NCI-H1930 (cell line): ENCODE measurements around the gene TSHZ2.

Experiments
- DNase-seq, 2 experiments: peaks; one replicate each; lab custom pipeline; 2025; lab: John Stamatoyannopoulos, UW

TSHZ2 gene

DNA sequence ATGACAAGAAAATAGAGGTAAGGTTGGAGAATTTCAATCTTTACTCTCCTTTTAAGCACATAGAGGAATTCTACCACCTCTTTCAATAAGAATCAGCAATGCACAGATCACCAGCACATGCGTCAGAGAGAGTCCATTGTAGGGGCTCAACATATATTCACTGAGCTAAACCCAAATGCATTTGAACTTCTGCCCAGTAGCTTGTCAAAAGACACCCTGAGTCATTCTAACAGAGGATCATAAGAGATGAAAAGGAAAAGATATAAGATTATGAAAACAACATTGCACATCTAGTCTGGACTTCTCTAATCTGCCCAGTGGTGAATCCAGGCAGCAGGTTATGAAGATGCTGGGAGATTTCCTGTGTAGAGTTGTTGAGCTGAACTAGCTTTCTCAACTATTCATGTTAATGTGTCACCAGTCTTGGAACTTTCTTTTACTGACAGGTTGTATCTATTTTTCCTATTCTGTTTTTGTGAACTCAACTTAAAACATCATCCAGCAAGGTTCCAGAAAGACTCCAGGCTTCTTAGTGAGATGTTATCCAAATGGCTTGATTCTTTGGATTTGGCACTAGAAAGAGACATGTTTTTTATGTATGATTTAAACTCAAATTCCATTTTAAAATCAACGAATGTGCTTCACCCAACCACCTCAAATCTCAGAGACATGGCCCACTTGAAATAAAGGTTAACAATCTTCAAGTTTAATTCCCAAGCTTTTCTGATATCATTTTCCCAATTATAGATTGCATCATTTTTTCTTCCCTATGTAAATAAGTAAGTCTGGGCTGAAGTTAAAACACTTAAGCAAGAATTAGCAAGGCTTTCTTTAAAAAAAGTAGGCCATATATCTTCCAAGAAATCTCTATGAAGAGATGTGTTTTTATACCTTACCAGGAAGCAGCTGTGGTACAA lies 89.3 kb downstream of the TSHZ2 start:
- DNase-seq = no peak

DNA sequence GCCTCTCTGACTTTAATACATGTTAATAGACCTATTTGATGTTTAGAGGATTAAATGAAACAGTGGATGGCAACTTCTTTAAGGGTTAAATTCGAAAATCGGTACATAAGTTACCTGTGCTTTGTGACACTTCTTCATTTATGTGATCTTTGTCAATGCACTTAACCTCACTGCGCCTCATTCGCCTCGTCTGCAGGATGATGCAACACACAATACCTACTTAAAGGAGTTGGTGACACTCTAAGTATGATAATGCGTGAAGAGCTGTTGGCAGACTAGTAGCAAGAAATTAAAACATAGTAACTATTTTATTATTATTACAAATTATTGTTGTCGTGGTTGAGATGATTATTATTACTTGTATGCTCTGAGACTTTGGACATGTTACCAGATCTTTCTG lies 92.8 kb downstream of the TSHZ2 start:
- DNase-seq = no peak

DNA sequence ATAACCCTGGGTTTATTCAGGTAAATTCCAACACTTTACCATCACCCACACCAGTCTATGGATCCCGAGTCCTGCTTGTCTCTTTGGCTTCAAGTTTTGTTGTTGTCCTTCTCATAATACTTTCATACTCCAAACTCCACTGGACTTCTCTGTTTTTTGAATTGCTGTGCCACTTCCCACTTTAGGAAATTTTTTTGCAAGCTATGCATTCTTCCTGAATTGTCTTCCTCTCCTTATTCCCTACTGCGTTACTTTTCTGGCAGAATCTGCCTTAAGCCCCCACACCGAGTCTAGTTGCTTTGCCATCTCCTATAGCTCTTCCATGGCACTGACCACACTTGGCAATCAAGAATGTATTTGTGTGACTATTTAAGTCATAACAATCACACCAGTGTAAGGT lies 96.1 kb downstream of the TSHZ2 start:
- no peak for DNase-seq

DNA sequence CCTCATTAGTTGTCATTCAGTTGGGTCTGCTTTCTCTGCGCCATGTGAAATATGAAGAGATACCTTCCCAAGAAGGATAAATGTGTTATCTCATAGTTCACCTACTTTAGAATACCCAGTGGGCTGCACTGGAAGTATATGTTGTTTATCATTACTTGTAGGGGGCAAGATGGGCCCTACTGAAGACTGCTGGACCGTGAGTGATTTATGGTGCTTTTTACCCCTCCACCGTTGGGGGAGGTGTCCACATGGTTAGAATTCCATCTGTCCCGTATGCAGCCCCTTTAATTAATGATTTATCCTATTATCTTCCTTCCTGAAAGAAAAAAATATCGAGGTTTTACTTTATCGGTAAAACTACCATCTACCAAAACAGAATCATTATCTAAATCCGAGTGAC lies 97.0 kb downstream of the TSHZ2 start:
- DNase-seq = no peak

DNA sequence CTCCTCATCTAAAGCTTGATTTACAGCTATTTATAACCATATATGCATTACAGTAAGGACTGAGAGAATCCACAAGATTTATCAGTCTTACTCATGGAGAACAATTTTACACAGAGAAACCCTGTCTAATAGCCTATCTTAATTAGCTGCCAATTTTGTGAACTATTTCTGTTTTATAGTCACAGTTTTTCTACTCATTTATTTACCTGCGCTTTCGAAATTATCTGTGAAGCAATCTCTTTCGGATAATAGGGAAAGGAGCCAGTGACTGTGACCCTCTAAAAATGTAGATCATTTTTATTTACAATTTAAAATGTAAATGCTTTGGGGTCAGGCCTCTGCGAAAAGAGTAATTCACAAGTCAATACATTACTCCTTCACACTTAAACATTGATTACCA lies 98.1 kb downstream of the TSHZ2 start:
- no peak for DNase-seq

DNA sequence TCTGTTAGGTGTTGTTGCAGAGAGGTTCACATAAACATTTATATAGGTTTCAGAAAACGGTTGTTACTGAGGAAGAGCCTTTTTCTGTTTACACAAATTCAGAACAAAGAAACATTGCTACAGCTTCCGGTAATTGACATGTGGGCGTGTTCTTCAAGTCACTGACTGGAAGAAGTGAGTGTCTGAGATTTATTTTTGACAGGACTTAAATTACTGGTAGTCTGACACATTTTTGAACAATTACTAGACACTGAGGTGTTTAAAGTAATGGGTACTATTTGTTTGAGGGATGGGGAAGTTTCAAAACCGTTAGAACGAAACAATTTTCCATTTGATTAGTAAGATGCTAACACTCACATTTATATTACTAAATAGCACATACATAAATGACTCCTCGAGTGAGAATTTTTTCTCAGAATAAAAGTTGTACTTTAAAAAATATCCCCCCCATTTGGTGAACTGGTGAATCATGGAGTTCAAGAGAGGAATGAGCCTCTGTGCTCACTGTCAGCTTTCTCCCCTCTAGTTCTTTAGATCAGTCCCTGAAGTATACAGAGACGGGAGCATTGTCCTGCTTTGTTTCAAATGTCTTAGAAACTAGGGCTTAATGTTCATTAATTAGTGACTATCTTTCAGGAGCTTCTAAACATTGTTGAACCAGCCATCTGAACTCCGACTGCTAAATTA lies 98.7 kb downstream of the TSHZ2 start:
- no peak for DNase-seq

DNA sequence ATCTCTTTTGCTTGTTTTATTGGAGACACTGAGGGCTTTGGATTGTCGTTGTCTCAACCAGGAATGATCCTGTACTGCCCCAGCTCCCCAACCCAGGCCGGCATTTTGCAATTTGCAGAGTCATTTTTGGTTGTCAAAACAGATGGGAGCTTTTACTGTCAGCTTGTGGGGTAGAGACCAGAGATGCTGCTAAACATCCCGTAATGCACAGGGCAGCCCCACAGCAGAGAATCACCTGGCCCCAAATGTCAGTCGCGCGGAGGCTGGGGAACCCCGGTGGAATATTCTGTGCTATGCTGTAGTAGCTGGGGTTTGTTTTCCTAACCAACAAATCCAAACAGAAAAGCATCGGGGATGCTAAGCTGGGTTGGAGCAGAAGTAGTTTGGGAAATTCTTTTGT lies 99.7 kb downstream of the TSHZ2 start:
- no peak for DNase-seq

DNA sequence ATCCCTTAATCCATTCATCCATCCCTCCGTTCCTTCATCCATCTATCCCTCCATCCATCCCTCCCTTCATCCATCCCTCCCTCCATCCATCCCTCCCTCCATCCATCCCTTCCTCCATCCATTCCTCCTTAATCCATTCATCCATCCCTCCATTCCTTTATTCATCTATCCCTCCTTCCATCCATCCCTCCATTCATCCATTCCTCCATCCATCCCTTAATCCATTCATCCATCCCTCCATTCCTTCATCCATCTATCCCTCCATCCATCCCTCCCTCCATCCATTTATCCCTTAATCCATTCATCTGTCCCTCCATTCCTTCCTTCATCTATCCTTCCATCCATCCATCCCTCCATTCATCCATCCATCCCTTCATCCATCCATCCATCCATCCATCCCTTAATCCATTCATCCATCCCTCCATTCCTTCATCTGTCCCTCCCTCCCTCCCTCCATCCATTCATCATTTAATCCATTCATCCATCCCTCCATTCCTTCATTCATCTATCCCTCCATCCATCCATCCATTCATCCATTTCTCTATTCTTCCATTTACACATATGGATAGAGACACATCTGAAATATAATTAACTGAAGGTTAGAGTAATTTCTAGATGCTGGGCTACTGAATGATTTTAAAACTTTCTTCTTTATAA lies 100.9 kb downstream of the TSHZ2 start:
- DNase-seq = no peak

DNA sequence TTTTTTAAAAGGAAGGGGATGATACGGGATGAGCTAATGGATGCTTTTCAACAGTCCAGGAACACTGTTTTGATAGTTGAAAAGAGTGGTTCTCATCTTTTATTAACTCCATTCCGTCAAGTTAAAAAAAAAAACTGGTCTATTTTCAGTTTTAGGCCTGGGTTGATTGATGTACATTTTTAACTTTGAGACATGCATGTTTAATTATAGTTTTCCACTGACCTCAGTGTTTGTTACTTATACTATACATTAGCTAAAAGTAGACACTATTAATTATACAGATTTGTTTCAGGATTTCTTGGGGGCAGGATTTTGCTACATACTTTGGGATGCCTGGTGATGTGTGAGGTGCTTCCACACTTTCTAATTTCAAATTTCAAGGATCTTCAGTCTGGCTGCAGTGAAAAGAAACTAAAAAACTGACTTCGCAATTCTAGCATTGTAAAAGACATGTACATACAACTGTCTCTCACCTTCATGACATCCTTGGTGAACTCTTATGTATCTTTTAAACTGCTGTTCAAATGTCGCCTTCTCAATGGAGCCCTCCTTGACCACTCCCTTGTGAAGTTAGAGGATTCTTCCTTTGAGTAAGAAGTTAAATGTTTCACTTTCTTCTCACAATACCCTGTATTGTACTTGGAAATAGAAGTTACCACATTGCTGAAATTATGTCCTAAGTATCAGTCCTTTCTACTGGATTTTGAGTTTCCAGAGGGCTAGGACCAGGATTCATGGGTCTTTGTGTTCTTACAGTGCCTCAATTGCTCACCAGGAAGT lies 101.7 kb downstream of the TSHZ2 start:
- DNase-seq = no peak

DNA sequence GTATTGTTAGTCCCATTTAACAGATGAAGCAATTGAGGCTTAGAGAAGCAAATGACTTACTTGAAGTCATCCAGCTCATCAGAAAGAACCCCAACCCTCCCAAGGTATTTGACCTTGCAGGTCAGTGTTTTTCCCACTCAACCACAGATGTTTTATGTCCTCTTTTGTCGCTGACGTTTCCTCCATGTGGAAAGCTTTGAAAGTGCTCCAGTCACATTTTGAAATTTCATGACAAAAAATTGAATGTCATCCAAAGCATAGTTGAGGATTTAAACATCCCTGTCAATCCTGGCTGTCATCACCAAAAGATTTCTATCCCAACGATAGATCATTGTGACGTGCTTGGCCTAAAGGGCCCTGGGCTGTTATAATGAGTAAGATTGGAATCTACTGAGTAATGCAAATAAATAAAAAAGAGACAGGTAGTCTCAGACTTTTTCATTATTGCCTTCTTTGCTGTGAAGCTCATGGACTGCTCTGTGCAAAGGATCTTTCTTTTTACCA lies 102.7 kb downstream of the TSHZ2 start:
- no peak for DNase-seq

DNA sequence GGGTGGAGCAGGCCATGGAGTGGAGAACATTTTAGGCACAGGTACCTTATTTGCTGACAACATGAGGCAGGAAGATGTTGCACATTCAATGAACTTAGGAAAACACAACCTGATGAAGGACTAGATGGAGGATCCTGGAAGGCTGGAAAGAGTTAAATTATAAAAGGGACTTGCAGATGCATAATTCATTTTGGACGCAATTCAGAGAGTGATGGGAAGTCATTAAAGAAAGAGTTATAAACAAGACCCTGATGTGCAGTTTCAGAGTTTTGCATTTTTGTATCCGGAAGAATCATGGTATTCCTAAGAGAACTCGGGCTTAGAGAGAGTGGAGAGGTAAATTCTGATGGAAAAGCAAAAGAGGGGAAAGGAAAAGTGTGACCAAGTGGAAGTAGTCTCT lies 104.5 kb downstream of the TSHZ2 start:
- DNase-seq = no peak

DNA sequence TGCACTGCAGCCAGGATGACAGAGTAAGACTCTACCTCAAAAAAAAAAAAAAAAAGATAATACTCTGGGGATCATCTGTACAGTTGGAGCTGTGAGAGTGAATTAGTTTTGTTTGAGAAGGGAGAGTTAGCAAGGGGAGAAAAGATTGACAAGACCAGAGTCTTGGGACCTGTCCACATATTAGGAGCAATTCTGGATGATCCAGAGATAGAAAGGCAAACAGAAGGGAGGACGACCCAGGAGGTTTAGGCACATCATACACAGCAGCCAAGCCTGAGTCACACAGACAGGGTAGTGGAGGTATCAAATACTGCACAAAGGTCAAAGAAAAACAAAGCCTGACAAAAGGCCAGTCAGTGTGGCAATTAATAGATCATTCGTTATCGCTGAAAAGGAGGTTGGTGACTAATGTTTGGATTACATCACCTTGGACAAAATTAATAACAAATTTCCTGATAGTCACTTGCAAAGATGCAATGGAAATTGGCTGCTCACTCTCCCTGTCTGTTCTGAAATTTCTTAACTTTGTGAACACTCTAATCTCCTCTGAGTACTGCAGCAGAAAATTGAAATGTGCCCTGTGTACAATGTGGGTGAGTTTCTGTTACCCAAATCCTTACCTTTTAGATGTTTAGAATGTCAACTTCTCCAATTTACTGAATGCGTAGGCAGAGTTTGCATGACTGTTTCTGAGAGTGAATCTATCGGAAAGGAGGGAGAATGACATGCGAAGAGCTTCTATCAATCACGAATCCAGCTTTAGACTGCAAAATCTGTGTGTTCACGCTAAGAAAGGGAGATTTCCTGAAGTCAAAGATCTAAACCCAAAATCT lies 105.4 kb downstream of the TSHZ2 start:
- no peak for DNase-seq

DNA sequence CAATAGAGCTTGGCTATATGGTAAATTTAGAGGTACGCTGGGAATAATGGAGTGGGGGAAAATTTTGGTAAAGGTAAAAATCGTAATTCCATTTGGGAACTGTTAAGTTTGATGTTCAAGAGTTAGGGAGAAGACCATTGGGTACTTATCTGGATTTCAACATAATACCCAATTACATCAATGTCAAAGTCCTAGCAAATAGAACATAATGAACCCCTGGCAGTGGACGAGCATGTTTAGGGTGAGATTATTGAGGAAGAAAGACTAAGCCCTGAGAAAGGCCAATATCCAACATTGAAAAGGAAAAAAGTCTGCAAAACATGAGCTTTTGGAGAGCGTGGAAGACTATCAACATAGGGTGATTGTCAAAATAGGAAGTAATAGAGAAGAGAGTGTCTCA lies 106.6 kb downstream of the TSHZ2 start:
- no peak for DNase-seq

DNA sequence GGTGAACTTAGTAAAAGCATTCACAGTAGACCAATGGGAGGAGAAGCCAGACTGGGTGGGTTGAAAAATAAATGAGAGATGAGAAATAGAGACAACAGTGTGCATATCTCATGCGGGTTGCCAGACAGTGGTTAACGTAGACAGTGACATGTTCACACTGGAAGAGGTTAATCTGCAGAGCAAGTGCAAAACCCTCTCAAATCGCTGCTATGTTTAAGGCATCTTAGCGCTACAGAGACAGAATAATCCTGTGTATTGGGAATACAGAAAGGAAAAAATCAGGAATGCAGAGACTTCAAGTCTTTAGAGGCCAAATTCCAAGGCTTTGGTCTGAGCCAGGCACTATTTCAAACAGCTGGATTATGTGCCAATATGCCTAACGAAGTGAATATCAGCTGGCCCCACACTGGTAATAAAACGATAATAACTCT lies 107.1 kb downstream of the TSHZ2 start:
- DNase-seq = no peak

DNA sequence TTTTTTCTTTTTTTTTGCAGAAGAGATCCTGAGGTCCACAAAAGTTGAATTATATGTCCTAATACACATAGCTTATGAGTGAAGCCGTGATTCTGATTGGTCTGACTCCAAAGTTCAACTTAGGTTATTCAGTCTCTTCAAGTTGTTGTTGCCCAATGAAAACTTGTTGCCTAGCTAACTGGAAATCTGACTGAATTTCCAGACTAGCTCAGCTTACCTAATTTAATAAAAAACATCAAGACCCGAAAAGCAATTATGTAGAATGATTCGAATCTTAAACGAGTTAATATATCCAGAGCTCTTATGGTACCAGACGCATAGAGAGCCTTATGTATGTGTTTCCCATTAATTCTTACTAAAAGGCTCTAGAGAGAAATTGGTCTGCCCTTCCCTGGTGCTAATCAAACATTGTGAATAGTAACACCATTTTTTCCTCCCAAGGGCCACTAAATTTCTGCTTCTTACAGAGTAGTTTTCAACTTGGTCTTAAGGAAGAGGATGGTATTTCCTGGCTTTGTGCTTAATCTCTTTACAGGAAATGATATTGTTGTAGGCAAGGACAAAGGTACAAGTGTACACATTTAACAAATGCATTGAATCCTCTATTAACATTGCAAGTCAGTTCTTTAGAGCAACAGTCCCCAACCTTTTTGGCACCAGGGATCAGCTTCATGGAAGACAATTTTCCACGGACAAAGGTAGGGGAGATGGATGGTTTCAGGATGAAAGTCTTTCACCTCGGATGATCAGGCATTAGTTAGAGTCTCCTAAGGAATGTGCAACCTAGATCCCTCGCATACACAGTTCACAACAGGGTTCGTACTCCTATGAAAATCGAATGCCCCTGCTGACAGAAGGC lies 107.9 kb downstream of the TSHZ2 start:
- no peak for DNase-seq

DNA sequence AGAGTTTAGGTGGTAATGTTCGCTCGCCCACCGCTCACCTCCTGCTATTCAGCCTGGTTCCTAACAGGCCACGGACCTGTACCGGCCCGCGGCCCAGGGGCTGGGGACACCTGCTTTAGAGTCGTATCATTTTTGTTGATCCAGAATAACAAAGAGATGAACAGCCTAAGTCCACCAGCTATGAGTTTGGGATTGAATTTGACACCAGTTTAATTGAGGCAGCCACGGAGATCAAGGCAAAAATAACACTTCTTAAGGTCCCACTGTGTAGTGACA lies 108.5 kb downstream of the TSHZ2 start:
- no peak for DNase-seq

DNA sequence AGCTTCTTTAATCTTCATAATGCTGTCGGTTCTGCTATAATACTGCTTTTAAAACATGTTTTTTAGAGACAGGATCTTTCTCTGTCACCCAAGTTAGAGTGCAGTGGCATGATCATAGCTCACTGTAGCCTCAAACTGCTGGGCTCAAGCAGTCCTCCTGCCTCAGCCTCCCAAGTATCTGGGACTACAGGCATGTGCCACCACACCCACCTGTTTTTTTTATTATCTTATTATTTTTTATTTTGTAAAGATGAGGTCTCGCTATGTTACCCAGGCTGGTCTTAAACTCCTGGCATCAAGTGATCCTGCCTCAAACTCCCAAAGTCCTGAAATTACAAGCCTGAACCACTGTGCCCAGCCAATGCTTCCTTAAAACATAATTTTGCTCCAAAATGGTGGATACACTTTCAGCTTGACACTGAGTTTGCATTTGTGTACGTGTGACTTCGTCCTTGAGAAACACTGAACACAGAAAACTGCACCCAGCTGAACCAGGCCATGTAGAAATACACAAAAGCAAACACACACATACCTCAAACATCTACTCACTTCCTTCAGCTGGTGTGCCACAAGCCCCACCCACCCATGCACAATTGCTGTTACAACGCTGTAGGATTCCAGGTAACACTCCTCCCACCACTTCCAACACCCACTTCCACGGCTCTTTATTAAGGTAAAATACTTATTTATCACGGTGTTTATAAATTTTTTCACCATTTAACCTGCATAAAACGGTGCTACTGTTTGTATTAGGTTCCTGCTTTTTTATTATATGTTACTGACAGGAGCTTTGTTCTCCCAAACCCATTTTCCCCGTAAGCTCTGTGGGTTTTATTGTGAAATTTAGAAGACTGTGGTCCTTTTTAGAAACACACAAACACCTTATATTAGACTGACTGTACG lies 109.1 kb downstream of the TSHZ2 start:
- no peak for DNase-seq

DNA sequence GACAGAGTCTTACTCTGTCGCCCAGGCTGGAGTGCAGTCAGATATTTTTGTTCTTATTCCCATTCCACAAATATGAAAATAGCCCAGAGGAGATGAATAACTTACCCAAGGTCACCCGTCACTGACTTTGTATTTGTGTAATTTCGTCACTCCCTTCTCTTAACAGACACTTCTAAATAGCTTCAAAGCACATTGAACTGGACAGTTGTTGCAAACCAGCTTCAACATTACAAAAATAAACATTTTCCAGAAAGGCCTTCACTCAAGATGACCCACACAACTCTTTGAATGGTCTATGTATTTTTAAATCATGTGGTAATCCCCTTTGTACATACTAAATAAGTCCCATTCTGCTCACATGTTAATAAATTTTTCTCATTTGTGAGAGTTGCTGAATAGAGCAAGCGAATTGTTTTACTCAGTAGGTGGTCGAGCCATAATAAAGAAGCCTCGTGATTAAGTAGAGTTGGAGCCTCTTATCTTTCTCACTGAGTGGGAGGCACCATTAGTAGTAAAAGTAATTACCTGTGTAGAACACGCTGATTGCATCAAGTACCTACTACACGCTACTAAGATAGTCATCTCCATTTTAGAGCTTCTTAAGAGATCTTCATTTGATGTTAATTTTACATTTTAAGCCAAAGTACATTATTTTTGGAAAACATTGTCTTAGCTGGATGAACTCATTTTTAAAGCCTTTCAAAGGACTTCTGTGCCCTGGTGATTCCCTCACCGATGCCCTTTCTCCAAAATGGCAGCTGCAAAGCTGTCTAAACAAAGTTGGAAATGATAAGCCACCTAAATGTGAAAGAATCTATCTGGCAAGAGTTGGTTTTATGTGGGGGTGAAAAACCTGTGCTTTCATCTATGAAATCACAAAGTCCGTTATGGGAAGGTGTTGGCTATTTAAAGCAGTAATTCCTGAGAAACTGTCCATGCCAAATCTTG lies 110.0 kb downstream of the TSHZ2 start:
- DNase-seq = no peak
